Non-pigmented ciliary epithelial cell (primary cell): ENCODE results near the gene B4GALT5.

Experiments
- DNase-seq: peaks from one replicate; pipeline ENCODE4 v3.0.0-alpha.2; 2010; ENCODE audit warnings: low read depth

B4GALT5 gene

GRCh38 chr20:49657118-49657901, 56.4 kb downstream of the B4GALT5 start:
- DNase-seq = no peak

DNA sequence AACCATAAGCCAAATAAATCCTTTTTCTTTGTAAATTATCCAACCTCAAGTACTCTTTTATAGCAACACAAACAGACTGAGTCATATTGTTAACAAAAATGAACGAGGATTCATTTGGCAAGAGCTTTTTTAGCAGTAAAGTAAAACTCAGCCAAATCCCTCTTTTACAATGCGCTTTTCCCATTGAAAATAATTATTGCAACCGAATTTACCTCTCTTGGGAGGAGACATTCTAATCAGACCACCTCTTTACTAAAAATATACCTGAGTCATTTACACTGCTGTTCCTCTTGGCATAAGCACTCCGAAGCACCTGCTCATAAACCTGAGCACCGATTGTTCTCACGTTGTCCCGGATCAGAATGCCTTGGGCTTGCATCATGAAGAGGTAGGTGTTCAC, 57.4 kb downstream of the B4GALT5 start:
- DNase-seq = no peak

GRCh38 chr20:49653925-49654434, 59.7 kb downstream of the B4GALT5 start:
- DNase-seq = no peak

DNA sequence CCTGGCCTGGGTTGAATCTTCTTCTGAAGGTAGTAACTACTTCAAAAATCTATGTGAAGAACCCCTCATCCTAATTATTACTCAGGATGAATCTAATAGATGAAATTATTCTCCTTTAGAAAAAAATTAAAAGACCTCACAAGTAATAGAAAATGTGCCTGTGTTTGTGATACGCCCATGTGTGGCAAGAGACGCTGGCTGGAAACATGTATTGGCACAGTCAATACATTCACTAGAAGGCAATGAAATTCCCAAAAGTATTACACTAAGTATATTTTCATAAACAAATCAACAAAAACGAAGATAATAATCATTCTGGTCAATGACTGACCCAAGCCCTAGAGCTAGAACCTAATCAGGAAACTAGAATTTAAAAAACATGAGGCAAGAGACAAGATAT, 64.0 kb downstream of the B4GALT5 start:
- DNase-seq = no peak

DNA sequence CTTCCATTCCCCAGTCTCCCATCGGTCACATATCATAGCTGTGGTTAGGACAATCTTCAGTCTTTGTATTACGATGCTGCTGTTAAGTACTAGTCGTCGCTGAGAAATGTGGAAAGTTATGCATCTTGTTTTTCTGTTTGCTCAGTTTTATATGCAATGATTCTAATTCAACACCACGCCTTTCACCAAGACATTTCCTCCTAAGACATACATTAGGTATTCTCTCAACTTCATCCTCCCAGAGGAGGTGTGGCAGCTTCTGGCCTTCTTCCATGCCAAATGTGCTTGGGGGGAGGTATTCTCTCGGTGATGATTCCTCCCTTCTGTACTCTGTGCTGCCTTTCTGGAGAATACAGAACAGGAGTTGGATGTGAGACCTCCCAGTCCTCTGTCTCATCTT, 66.1 kb downstream of the B4GALT5 start:
- DNase-seq = no peak

DNA sequence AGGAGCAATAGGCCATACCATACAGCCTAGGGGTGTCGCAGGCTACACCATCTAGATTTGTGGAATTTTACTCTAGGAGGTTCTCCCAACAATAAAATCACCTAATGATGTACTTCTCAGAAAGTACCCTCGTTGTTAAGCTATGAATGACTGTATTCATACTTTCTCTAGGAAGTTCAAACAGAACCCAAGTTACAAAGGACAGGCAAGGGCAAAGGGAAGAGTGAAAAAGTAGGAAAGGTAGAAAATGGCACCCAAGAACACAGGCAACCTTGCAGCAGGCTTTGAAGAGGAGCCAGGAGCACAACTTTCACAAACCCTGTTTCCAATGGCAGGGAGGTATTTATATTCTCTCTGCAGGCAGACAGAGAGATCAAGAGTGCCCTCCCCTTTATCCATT, 67.2 kb downstream of the B4GALT5 start:
- no peak for DNase-seq

GRCh38 chr20:49646126-49646525, 67.6 kb downstream of the B4GALT5 start:
- DNase-seq = peak; percentile 68

DNA sequence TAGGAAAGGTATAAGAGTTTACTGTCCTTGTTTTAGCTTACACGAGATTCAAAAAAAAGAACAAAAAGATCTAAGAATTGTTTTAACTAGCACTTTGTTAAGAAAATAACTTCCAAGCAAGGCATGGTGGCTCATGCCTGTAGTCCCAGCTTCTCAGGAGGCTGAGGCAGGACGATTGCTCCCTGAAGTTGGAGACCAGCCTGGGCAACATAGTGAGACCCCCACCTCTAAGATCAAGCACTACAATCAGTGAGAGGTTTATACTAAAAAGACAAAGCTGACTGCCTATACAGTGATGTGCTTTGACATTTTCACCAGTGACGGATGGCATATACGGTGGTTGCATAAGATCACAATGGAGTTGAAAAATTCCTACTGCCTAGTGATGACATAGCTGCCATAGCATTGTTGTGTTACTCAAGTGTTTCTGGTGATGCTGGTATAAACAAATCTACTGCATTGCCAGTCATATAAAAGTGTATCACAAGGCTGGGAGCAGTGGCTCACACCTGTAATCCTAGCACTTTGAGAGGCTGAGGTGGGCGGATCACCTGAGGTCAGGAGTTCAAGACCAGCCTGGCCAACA, 68.6 kb downstream of the B4GALT5 start:
- no peak for DNase-seq

DNA sequence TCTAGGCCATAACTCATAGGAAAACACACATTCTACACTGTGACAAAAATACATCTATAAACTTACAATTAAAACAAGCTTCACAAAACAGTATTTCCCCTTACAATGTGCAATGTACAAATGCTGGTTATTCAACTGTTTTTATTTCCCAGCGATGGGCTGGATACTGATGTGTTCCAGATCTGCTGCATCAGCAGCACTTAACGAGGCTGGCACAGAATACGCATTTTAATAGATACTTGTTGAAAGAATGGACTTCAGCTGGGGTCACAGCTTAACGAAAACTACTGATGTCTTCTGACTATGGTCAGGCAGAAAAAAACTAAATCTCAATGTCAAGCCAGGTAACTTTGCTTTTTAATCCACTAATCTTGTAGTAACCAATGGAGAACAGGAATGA, 70.9 kb downstream of the B4GALT5 start:
- DNase-seq = no peak

- no peak for DNase-seq
Observed at GRCh38 chr20:49641683-49642656, 71.7 kb downstream of the B4GALT5 start.

- DNase-seq = no peak
Observed at GRCh38 chr20:49637046-49637637, 76.5 kb downstream of the B4GALT5 start.

DNA sequence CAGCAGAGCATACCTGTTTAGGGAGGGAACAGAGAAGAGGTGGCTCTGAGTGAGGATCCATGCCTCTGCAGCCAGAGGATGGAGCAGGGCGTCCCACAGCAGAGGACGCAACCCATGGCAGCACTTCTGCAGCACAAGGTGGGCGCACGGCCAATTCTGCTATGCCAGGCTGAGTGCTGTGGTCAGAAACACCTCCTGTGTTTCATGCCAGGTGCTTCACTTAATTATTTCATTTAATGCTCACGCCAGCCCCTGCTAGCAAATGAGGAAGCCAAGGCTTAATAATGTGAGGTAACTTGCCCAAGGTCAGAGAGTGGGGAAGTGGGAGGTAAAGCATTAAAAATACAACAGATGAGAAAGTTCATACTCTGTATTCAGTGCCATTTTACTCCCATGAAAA, 77.2 kb downstream of the B4GALT5 start:
- DNase-seq = no peak

DNA sequence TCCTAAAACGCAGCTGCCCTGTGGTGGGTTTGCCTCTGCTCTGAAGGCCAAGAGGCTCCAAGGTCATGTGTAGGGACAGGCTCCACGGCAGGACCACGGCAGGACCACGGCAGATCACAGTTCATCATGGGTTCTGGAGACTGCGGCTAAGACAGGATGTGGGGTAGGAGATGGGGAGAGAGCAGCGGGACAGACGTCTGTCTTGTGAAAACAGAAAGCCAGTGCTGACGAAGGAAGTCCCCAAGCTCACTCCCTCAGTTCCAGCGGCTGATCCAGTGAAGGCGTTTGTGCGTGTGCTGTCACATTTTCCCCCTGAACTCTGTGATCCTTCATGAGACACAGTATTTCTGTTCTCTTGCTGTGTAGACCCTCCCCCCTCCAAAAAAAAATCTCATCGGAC, 77.8 kb downstream of the B4GALT5 start:
- no peak for DNase-seq

DNA sequence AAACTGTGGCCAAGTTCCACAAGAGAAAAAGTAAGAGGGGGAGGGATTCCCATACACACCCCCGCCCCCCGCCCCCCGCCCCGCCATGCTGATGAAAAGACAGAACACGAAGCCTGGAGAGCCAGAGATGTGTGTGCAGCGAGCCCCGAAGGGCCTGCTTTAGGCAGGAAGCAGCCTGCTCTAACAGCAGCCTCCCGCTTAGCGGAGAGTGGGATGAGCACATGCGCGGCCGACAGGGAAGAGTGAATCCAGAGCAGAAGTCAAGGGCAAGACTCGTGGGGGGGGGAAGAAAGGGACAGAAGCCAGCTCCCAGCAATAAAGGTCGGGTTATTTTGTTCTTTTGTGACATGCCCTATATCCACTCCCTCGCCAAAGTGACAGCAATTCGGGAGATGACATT, 78.5 kb downstream of the B4GALT5 start:
- DNase-seq = no peak

DNA sequence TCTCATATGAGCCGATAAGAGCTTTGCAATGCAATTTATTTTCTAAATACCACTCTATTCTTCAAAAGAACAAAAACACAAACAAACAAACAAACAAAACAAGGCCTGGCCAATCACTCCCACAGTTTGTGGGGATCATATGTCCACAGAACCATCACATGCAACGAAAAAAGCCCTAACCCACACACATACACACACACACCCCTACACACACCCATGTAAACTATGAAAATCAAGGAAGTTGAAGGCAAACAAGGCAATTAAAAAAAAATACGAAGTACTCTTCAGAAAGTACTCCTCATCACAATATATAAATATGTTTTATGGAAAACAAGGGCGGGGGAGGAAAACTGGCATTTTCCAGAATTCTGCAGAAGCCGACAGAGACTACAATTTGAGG, 79.6 kb downstream of the B4GALT5 start:
- DNase-seq = no peak

DNA sequence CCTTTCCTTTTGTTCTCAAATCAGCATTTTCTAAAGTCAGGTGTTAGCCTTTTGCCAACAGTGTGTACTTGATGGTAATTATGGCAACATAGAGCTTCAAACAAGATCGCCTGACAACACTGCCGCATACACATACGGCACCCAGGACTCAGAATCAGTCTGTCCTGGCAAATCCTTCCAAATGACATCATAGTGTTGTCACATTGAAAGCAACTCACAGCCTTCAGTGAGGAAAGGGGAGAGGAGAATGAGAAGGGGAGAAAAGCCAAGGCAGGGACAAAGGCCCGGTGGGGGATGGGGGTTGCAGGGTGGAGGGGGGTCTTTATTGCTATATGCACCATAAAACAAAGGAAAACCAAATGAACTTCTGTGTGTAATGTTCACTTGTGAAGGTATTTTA, 80.0 kb downstream of the B4GALT5 start:
- DNase-seq = no peak

GRCh38 chr20:49633023-49633422, 80.7 kb downstream of the B4GALT5 start:
- DNase-seq = no peak

DNA sequence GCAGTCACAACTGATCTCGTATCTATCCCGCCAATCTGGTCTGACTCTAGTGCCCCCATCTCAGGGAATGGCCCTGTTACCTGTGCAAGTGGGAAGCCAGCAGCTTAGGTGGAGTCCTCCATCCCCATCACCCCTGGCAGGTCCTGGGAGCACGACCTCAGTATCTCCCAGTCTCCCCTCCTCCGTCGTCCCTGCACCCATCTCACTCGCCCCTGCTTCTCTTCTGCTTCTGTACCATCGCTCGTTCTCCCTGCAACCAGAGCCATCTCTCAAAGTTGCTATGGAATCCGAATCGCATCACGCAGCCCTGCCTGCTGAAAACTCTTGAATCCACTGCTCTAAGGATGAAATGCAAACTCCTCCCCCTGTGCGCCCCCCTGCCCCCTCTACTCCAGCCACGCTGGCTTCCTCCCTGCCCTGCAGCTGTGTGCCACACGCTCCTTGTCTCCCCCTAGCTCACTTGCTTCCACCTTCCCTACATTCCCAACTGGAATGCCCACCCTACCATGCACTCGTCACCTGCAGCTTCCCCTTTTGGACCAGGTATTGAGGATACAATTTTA, 81.7 kb downstream of the B4GALT5 start:
- no peak for DNase-seq

- DNase-seq = no peak
Observed at GRCh38 chr20:49631061-49631716, 82.5 kb downstream of the B4GALT5 start.

- DNase-seq = no peak
Observed at GRCh38 chr20:49630396-49630951, 83.2 kb downstream of the B4GALT5 start.

DNA sequence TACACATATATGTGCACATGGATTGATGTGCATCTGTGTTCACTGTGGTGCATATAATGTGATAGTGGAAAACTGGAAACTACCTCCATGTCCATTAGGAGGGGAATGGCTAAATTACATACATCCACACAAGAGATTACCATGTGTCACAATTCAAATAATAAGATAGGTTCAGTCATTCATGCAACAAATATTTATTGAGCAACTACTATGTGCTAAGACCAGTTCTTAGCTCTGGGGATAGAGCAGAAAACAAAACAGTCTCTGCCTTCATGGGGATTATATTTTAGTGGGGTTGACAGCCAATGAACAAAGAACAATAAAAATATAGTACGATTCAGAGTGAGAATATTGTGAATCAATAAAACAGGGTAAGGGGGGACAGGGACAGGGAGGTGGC, 84.1 kb downstream of the B4GALT5 start:
- DNase-seq = no peak
